Testis (tissue), 2 donors: Measurements from ENCODE around the gene HERPUD2.

Source experiments
- POLR2A ChIP-seq: fragments of 450-650 bp; IDR thresholded peaks from one replicate; pipeline ENCODE4 v1.6.1; 2017; ENCODE audit warnings: antibody characterized with exemption, mild to moderate bottlenecking, moderate library complexity
- TF ChIP-seq, protein P1 (sequence below), 3 experiments: fragments of 450-650 bp in 2 of 3; fragments of 200-600 bp in 1 of 3; sonication (generic) in 1 of 3; IDR thresholded peaks; one replicate each; pipeline ENCODE4 v1.5.1; 2016 to 2019; ENCODE audit warnings: antibody characterized with exemption in 3 of 3, mild to moderate bottlenecking in 2 of 3, moderate library complexity in 1 of 3

GRCh38 chr7:35720849-35721248 is 25.9 kb upstream of the HERPUD2 start:
- TF ChIP-seq, protein P1, sequence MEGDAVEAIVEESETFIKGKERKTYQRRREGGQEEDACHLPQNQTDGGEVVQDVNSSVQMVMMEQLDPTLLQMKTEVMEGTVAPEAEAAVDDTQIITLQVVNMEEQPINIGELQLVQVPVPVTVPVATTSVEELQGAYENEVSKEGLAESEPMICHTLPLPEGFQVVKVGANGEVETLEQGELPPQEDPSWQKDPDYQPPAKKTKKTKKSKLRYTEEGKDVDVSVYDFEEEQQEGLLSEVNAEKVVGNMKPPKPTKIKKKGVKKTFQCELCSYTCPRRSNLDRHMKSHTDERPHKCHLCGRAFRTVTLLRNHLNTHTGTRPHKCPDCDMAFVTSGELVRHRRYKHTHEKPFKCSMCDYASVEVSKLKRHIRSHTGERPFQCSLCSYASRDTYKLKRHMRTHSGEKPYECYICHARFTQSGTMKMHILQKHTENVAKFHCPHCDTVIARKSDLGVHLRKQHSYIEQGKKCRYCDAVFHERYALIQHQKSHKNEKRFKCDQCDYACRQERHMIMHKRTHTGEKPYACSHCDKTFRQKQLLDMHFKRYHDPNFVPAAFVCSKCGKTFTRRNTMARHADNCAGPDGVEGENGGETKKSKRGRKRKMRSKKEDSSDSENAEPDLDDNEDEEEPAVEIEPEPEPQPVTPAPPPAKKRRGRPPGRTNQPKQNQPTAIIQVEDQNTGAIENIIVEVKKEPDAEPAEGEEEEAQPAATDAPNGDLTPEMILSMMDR (IDR thresholded peaks at IDR 0.05), result no peak
- TF ChIP-seq POLR2A, result no peak
